Measurements from ENCODE around the gene CRY2. TPM values are rescaled to one million over a fixed set of nuclear protein-coding genes. Genes with fewer than 3 reads are reported as not detected.

CRY2 gene
- total and polyA plus RNA-seq, 2 of the 13 experiments (the other 11 are each of a cell fraction or from before 2014, with no cell fraction given) = 10.1 to 12.2 TPM

- TF ChIP-seq PAXIP1 (CRISPR knock-in tag; conservative IDR thresholded peaks at IDR 0.05) (peak; percentile 48; the same call in 1 of the 2 replicates), RORA (CRISPR knock-in tag; IDR thresholded peaks at IDR 0.05) (no peak), BATF2 (CRISPR knock-in tag; IDR thresholded peaks at IDR 0.05) (peak; percentile 80; the same call in 1 of the 2 replicates), PCBP2 (optimal IDR thresholded peaks at IDR 0.05; ENCODE audit: low read depth, low read length, poor library complexity, severe bottlenecking) (no peak), ZNF275 (CRISPR knock-in tag; IDR thresholded peaks at IDR 0.05; ENCODE audit: borderline replicate concordance) (peak; percentile 43; the same call in 1 of the 2 replicates), RXRB (CRISPR knock-in tag; IDR thresholded peaks at IDR 0.05; ENCODE audit: borderline replicate concordance) (peak; percentile 9; the same call in 1 of the 2 replicates), MAFK (conservative IDR thresholded peaks at IDR 0.05 in 1 of 2, IDR thresholded peaks at IDR 0.05 in 1 of 2; ENCODE audit: low read length in 2 of 2) (no peak), RNF219 (CRISPR knock-in tag; IDR thresholded peaks at IDR 0.05) (0 out of 2 replicates have a peak, but pooled peaks have one; percentile 63), ZNF318 (CRISPR knock-in tag; IDR thresholded peaks at IDR 0.05) (no peak)
These were observed at the start of gene CRY2 (continued) for GRCh38 chr11:45846974-45847910.

Data from HepG2 (cell line).